Large intestine (tissue), 3 donors: Measurements from ENCODE around the gene CUL9. TPM values are rescaled to one million over a fixed set of nuclear protein-coding genes. Genes with fewer than 3 reads are reported as not detected.
A peak's percentile ranks its signal among the peaks of the same experiment; 100 is the strongest.

Experiments
- DNase-seq, 2 donors: peaks; one replicate each; pipeline versions ENCODE4 v3.0.0 to v3.0.0-alpha.2; 2013
- H3K27ac ChIP-seq: one replicate; pipeline ENCODE4 v1.5.1; 2013; ENCODE audit warnings: low read length
- H3K27me3 ChIP-seq: 2 replicates; pipeline ENCODE4 v1.6.1; 2013; ENCODE audit warnings: low read length; ENCODE audit not compliant: control insufficient read depth, insufficient read depth
- H3K36me3 ChIP-seq: 2 replicates; pipeline ENCODE4 v1.6.1; 2013; ENCODE audit warnings: low read length; ENCODE audit not compliant: control insufficient read depth, insufficient read depth
- H3K4me1 ChIP-seq: one replicate; pipeline ENCODE4 v1.6.1; 2013; ENCODE audit warnings: low read length; ENCODE audit not compliant: control insufficient read depth, insufficient read depth
- H3K4me3 ChIP-seq: one replicate; pipeline ENCODE4 v1.5.1; 2013; ENCODE audit warnings: low read length
- H3K9me3 ChIP-seq: one replicate; pipeline ENCODE4 v1.6.1; 2013; ENCODE audit warnings: mild to moderate bottlenecking, low read depth, low read length, moderate library complexity; ENCODE audit not compliant: control insufficient read depth
- WGBS: methylation state at CpG from one replicate; pipeline ENCODE4 v1.1.5; 2013; ENCODE audit warnings: low lambda C conversion rate; ENCODE audit not compliant: insufficient coverage; 5-methylcytosine and 5-hydroxymethylcytosine counted together
- polyA plus RNA-seq: library from polyadenylated mRNA; unstranded; fragments of 120-200 nt; gene quantifications from one replicate; pipeline ENCODE4 v1.2.1, GENCODE V29; 2013

The CUL9 gene
- polyA plus RNA-seq, 1 donor, result 42.5 TPM

DNA sequence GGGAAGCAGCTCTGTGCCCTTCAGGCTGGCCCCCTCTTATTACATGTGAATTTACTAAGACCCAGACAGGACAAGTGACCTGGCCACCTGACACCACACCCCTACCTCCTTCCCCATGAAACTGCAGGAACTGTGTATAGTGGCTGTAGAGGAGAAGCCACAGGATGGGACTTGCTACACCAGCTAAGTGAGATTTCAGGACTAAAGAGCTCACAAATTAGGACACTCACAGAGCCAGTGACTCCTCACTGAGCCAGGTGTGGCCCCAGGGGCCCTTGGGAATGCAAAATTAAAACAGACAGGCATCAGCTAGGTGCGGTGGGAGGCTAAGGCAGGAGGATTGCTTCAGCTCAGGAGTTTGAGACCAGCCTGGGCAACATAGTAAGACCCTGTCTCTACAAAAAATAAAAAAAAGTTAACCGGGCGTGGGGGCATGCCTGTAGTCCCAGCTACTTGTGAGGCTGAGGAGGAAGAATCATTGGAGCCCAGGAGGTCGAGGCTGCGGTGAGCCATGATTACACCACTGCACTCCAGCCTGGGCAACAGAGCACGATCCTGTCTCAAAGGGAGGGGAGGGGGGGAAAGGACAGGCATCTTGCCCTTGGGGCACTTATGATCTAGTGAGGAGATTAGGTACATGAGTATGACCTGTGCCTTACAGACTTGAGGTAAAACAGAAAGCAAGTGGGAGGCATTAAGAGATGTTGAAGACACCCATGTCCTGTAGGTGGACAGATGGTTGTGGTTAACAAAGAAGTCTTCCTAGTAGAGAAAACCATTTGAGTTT lies 34.1 kb upstream of the CUL9 start:
- no CpG with 5 or more reads among the region's 6 CpGs for WGBS
- Histone ChIP-seq H3K4me3 (no peak overlapping the region), H3K36me3 (peaks cover 20% of the 10 kb centered on the region), H3K4me1 (peaks cover 19% of the 10 kb centered on the region), H3K9me3 (no peaks in the 10 kb centered on the region), H3K27me3 (no peaks in the 10 kb centered on the region), H3K27ac (no peak overlapping the region)
- no peak for DNase-seq

DNA sequence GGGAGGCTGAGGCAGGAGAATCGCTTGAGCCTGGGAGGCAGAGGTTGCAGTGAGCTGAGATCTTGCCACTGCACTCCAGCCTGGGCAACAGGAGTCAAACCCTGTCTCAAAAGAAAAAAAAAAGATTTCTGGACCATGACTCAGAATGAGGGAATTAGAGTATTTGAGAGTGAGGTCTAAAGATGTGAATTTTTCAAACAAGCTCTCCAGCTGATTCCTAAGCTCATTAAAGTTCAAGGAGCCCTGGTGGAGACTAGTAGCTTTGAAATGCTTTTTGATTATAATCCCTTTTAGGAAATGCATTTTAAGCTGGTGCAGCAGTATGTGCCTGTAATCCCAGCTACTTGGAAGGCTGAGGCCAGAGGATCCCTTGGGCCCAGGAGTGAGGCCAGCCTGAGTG lies 32.7 kb upstream of the CUL9 start:
- WGBS, result no CpG with 5 or more reads among the region's 1 CpG
- H3K4me3 ChIP-seq, result no peak overlapping the region
- peaks cover 9% of the 10 kb centered on the region for H3K4me1 ChIP-seq
- DNase-seq, result no peak
- H3K36me3 ChIP-seq, result peaks cover 22% of the 10 kb centered on the region
- no peaks in the 10 kb centered on the region for H3K9me3 ChIP-seq
- no peak overlapping the region for H3K27ac ChIP-seq
- H3K27me3 ChIP-seq, result no peaks in the 10 kb centered on the region

DNA sequence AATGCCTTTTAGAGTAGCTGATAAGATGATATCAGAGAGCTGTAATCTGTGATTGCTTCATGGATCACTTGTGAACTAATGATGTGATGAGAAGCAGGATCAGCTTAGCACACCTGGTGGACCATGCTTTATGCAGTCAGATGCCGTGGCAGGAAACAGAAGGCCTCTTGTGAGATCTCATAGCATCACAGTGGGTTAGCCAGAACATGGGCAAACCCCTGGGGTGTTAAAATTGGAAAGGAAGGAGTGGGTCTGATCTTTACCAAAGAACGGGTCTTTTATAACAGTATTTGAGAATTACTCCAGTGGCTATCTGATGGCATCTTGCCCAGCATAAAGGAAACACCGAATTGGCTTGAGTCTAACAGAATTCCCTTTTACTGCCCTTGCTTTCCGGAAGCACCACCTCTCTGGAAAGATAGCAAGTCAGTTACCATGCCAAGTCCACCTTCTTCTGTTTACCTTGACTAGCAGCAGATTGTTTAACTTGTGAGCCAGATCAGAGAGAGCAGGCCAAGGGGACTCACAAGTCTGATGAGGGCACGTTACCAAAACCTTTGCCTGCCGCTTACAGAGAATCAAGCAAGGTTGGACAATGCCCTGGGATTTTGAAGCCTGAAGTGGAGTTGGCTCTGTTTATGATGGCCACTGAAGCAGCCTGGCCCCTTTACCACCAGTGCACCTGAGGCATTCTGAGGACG lies 31.8 kb upstream of the CUL9 start:
- WGBS, result no CpG with 5 or more reads among the region's 7 CpGs
- Histone ChIP-seq H3K27ac (no peak overlapping the region), H3K4me3 (no peak overlapping the region), H3K9me3 (no peaks in the 10 kb centered on the region), H3K27me3 (no peaks in the 10 kb centered on the region), H3K4me1 (peaks cover 9% of the 10 kb centered on the region), H3K36me3 (peaks cover 17% of the 10 kb centered on the region)
- peak; percentile 29 to 70 for DNase-seq

DNA sequence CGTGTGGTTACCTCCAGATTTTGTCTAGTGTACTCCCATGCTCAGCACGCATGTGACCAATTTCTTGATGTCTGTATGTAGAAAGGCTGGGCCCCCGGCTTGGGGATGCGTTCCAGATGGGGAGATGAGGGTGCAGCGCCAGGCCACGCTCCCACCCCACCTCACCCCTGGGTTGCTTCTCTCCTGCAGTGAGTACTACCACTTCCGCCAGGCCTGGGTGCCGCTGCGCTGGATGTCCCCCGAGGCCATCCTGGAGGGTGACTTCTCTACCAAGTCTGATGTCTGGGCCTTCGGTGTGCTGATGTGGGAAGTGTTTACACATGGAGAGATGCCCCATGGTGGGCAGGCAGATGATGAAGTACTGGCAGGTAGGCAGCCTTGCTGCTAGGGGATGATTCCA lies 22.4 kb upstream of the CUL9 start:
- no CpG with 5 or more reads among the region's 11 CpGs for WGBS
- no peak overlapping the region for H3K4me3 ChIP-seq
- no peak for DNase-seq
- H3K36me3 ChIP-seq, result peaks cover 17% of the 10 kb centered on the region
- H3K27me3 ChIP-seq, result no peaks in the 10 kb centered on the region
- no peaks in the 10 kb centered on the region for H3K4me1 ChIP-seq
- H3K27ac ChIP-seq, result no peak overlapping the region
- H3K9me3 ChIP-seq, result no peaks in the 10 kb centered on the region

DNA sequence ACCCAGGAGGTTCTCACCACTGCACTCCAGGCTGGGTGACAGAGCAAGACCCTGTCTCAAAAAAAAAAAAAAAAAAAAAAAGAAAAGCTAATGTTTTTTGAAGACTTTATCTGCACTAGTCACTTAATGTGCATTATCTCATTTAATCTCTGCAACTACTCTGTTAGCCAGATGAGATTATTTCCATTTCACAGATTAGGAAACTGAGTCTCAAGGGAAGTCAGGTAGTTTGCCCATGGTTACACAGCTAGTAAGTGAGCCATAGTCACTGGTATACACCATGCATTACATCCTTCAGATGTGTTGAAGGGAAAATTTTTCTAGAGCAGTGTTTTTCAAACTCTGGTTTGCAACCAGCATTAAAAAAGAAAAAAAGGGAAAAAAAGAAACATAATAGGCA lies 18.1 kb upstream of the CUL9 start:
- Histone ChIP-seq H3K4me1 (no peaks in the 10 kb centered on the region), H3K27me3 (no peaks in the 10 kb centered on the region), H3K9me3 (no peaks in the 10 kb centered on the region), H3K36me3 (peaks cover 12% of the 10 kb centered on the region), H3K4me3 (no peak overlapping the region), H3K27ac (no peak overlapping the region)
- DNase-seq, result no peak

DNA sequence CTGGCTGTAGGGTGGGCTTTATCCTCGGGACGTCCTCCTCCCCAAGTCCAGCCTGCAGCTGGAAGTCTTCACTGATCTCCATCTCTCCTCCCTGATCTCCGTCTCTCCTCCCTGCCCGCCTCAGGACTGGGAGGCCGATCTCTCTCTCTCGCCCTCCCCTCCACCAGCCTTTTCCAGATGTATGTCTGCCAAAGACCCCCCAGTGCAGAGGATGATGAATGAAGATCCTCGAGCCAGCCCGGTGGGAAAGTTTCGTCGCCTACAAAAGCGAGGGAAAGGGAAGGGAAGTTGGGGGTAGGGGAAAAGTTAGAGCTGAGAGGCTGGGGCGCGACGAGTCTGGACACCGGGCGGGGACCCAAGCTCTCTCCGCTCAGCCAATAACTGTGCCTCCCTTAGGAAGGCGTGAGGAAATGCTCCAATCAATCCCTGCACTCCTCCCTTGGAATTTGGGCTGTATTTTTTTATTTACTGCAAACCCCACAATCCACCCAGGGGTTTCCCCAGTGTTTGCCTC lies 11.5 kb upstream of the CUL9 start:
- H3K9me3 ChIP-seq, result no peaks in the 10 kb centered on the region
- H3K27me3 ChIP-seq, result no peaks in the 10 kb centered on the region
- peak overlapping the region; percentile 59 for H3K4me3 ChIP-seq
- peak overlapping the region; percentile 94 for H3K27ac ChIP-seq
- DNase-seq, result no peak
- peaks cover 6% of the 10 kb centered on the region for H3K36me3 ChIP-seq
- no CpG with 5 or more reads among the region's 18 CpGs for WGBS
- peaks cover 28% of the 10 kb centered on the region for H3K4me1 ChIP-seq

DNA sequence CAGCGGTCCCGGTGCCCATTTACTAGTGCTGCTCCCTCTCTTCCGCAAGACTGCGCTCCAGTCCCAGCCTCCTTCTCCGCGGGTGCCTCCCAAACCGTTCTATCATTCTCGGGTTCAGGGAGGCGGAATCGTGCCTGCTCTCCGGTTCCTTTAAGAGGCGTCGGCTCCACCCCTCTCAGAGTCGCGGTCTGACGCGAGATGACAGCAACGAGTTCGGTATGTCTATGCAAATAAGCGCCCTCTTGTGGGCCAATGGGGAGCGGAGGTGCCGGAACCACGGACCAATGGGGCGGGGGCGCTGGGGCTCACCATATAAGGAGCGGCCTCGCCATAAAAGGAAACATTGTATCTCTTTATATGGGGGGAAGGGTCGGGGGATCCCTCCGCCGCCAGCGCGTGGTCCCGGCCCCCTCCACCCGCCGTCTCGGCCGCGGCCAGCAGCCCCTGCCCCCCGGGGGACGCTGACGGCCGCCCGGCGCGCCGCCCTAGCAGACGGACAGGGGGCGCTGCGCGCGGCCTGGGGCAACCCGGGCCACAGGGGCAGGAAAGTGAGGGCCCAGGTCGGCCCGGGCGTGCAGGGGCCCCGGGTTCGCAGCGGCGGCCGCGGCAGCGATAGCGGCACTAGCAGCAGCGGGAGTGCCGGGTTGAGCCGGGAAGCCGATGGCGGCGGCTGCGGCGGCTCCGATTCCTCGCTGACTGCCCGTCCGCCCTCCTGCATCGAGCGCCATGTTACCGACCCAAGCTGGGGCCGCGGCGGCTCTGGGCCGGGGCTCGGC lies 10.9 kb upstream of the CUL9 start, which contains the start of gene SRF:
Gene SRF (plus strand): TSS at position 339 of the 776 bp plus-strand sequence. CDS start 388 bp downstream, at position 727.
- WGBS, result no CpG with 5 or more reads among the region's 83 CpGs
- Histone ChIP-seq H3K4me1 (peaks cover 29% of the 10 kb centered on the region), H3K27me3 (no peaks in the 10 kb centered on the region), H3K9me3 (no peaks in the 10 kb centered on the region), H3K36me3 (peaks cover 12% of the 10 kb centered on the region), H3K27ac (peak within 1 kb of the TSS; percentile 94), H3K4me3 (peak within 1 kb of the TSS; percentile 79)
- peak; percentile 99 to 100 for DNase-seq

DNA sequence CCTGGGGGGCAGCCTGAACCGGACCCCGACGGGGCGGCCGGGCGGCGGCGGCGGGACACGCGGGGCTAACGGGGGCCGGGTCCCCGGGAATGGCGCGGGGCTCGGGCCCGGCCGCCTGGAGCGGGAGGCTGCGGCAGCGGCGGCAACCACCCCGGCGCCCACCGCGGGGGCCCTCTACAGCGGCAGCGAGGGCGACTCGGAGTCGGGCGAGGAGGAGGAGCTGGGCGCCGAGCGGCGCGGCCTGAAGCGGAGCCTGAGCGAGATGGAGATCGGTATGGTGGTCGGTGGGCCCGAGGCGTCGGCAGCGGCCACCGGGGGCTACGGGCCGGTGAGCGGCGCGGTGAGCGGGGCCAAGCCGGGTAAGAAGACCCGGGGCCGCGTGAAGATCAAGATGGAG lies 10.3 kb upstream of the CUL9 start:
- no CpG with 5 or more reads among the region's 57 CpGs for WGBS
- no peak for DNase-seq
- peaks cover 29% of the 10 kb centered on the region for H3K4me1 ChIP-seq

DNA sequence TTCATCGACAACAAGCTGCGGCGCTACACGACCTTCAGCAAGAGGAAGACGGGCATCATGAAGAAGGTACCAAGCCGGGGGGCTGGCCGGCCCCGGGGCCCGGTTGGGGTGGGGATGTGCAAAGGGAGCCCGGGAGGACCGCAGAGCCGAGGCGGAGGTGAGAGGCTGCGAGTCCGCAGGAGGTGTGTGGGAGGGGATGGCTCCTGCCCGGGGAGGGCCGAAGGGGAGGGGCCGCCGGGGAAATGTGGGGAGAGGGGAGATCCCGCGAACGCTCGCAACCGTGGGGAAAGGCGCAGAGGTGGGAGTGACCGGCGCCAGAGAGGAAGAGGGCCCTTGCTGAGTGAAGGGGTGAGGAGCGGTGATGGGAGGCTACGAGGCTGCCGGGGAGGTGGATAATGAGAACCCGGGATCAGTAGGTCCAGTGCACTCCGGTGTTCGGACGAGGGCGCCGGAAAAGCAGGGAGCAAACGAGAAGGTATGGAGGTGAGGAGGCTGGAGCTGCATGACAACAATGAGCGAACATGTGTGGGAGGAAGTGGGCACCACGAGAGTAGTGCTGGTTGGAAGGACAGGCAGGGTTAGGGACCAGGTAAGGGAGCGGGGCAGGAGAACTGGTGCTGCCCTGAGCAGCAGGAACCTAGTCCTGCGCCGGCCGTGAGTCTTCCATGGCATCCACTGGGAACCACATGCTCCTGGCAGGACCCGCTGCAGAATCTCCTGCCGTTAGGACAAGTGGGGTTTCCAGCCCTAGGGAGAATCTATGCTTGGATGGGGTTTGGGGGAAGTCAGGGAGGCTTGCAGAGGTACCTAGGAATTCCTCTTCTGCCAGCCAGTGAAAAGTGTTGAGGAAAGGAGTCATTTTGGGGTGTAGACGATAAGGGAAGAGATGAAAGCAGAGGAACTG lies 9.6 kb upstream of the CUL9 start:
- Histone ChIP-seq H3K4me1 (peaks cover 29% of the 10 kb centered on the region), H3K9me3 (no peaks in the 10 kb centered on the region), H3K27ac (peak overlapping the region; percentile 86), H3K4me3 (peak overlapping the region; percentile 79), H3K36me3 (peaks cover 21% of the 10 kb centered on the region), H3K27me3 (no peaks in the 10 kb centered on the region)
- WGBS, result 11% methylated on average over 3 of the region's 46 CpGs
- peak; percentile 30 to 76 for DNase-seq

More for the DNA sequence above, 10.3 kb upstream of the CUL9 start:
- Histone ChIP-seq H3K36me3 (peaks cover 18% of the 10 kb centered on the region), H3K9me3 (no peaks in the 10 kb centered on the region), H3K27ac (peak overlapping the region; percentile 94), H3K27me3 (no peaks in the 10 kb centered on the region), H3K4me3 (peak overlapping the region; percentile 79)
